ENCODE results near the gene SLC40A1.
"Not testable (repeated sequence)": the region's sequence is repeated elsewhere in the genome, so short reads cannot be mapped to it uniquely, and the experiment has no call there.

SLC40A1 gene, protein sequence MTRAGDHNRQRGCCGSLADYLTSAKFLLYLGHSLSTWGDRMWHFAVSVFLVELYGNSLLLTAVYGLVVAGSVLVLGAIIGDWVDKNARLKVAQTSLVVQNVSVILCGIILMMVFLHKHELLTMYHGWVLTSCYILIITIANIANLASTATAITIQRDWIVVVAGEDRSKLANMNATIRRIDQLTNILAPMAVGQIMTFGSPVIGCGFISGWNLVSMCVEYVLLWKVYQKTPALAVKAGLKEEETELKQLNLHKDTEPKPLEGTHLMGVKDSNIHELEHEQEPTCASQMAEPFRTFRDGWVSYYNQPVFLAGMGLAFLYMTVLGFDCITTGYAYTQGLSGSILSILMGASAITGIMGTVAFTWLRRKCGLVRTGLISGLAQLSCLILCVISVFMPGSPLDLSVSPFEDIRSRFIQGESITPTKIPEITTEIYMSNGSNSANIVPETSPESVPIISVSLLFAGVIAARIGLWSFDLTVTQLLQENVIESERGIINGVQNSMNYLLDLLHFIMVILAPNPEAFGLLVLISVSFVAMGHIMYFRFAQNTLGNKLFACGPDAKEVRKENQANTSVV

DNA sequence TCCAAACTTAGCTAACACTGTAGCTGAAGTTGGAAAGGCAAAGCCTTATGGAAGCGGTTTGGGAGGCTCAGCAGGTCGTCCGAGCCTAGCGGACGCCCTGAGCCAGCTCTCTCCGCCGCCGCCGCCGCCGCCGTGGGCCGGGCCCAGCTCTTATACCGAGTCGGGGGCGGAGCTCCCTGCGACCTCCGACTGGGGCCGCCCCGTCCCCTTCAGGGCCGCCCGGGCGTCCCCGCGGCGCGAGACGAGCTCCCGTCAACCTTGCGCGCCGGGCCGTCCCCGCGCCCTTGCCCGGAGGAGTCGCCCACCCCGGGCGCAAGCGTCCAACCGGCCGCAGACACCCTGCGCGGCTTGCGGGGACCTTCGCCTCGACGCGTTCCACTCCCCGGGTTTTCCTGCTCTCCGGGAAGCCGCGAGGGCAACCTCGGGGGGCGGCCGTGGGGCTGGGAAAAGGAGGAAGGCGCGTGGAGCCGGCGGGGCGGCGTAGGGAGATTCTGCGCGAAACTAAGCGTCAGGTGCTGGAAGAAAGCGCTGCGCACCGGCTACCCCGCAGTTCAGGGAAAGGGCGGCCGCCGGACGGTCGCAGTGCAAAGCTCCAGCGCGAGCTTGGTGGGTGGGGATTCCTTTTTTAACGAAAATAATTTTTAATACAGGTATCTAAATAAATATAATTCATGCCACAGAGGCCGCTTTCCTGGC lies at the start of gene SLC40A1:
SLC40A1 (minus strand) TSS at position 129 of the 696 bp plus-strand sequence. CDS start 326 bp downstream, outside the sequence.
- no peak for DNase-seq

DNA sequence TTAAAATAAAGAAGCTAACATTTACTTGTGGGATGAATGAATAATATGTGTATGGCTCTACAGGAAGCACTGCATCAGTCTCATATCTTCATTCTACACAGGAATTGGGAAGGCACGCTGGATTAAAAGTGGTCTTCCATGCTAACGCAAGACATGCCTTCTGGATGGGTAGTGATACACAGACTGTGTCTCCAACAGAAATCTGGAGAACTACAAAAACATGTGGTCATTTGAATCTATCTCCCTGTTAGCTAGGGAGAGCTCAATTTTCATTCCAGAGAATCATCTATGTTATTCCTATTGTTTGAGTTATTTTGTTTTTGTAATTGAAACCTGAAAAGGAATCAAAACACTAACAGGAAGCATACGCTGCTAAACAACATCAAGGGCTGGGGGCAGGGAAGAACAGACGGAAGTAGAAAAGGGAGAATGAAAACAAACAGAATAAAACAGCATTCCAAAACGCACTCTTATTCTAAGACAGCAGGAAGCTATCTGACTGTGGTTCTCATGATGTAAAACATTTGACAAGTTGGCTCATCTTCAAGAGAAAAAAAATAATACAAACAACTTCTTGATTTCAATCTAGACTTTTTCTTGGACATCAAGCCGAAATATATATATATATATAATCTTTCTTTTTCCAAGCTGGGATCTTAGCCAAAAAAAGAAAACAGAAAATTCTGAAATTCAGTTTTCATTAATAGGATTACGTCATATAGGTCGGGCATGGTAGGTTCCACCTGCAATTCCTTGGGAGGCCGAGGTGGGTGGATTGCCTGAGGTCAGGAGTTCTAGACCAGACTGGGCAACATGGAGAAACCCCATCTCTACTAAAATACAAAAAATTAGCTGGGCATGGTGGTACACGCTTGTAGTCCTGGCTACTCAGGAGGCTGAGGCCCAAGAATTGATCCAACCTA lies 49.2 kb upstream of the SLC40A1 start:
- no peak for DNase-seq

DNA sequence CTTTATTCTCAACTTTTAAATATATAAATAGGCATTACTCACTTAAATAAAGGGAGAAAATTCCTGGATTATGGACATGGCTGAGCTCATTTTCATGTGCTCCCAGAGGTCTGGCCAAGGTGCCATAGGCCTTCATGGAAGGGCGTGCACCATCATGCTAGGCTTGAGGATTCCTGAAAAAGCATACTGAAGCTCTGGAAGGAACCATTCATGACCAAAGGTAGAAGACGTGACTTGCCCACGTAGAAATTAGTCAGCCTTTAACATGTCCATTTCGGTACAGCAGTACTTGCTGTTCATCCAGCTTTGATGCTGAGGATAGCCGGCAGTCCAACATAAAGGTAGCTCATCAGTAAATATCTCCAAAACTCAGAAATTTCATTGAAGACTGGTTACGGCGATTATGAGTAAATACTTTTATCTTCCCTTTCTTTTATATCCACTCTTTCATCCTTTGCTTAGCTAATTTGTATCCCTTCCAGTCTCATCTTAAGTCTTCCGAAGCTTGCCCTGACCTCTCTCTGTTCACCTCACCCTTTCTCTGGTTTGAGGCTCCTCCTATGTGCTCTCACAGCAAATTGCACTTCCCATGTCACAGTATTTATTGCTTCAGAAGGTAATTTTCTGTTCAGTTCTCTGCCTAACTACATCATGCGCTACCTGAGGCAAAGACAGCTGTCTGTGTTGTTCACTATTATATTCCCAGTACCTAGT lies 48.4 kb upstream of the SLC40A1 start:
- DNase-seq = no peak

DNA sequence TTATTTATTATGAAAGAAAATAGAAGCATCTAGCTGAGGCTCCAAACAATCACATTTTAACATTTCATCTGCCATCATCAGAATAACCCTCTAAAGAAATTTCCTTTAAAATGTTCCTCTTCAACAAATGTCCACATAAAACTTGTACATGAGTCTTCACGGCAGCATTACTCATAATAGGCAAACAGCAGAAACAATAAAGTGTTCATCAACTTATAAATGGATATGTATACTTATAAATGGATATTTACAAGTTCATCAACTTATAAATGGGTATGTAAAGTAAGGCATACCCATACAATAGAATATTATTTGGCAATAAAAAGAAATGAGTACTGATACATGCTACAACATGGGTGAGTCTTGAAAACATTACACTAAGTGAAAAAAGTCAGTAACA lies 47.2 kb upstream of the SLC40A1 start:
- DNase-seq = no peak

DNA sequence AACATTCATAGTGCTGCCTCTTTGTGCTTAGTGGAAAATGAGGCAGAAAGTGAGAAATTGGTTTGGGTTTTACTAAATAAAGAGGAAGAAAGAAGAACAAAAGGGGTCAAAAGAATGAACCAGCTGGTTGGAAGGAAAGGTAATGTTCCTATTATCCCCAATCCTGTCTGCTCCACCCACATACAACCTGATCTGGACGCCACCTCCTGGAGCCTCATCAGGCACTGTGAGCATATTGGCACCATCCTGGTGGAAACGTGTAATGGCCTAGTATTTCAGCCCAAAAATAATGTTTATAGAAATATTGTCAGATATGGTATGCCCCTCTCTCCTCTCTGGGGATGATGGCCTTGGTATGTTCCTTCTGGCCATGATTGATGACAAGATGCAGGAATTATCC lies 45.0 kb upstream of the SLC40A1 start:
- no peak for DNase-seq

DNA sequence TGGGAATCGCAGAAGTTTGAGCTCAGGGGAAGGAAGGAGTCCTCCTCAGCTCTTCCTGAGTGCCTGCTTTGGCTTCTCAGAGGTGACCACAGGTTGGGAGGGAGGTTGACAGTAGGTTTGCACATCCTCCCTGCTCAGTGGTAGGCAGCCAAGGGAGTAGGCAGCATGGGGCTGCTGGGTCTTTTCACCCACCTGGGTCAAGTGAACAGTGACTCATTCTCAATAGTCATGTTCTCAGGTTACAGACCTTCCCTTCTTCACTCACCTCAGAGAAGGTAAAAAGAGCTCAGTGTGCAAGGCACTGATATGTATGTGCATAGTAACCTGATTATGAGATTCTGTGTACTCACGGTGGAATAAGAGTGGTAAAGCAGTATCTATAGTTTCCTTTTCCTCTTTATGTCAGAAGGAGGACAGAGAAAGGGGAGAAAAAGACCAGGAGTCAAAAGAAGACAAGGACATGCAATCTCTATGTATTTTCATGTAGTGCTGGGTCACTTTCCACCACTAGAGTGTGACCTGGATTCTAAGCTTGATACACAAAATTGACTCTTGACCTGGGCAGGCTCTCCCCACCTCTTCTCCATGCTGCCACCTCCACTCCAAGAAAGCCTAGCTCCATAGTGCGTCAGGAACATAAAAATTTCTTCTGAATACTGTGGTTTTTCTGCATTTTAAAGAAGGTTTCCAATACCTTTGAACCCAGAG lies 44.2 kb upstream of the SLC40A1 start:
- no peak for DNase-seq

DNA sequence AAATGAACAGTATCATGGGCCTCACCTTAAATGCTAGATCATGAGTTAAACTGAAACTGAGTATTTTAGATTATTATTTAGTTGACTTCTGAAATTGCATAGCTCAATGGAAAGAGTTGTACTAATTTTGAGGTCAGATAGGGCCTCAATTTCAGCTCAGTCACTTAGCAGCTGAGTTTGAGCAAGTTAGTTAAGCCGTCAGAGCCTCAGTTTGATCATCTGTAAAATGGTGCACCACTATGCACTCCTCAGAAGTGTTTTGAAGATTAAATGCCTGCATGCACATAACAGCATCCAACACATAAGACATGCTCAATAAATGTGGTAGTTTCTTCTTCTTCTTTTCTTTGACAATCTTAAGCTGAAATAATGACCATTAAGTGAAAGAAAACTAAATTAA lies 42.5 kb upstream of the SLC40A1 start:
- DNase-seq = no peak

DNA sequence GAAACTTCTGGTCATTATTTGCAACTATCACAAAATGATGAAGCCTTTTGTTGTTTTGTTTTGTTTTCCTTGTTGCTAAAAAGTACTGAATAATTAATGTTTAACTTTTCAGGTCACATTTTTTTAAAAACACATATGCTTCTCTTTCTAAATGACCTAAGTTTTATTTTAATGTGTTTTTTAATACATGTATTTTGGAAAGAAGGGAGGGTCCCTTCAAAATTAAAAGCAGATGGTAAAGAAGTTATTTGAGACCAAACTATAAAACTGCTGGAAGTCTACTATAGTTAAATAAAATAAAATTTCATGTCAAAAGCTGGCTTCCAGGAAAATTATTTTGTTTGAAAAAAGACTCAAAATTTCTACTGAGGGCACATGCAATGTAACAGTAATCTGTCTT lies 41.2 kb upstream of the SLC40A1 start:
- no peak for DNase-seq

DNA sequence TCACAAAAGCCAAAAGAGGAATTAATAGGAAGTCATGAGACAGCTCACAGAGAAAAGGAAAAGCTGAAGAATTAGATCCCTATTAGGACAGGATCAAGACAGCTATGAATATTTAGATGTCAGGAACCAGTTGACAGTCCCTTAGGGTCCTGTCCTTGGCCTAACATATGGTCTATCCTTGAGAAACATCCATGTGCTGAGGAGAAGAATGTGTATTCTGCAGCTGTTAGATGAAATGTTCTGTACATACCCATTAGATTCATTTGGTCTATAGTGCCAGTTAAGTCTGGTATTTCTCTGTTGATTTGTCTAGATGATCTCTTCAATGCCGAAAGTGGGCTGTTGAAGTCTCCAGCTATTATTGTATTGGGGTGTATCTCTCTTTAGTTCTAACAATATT lies 37.6 kb upstream of the SLC40A1 start:
- no peak for DNase-seq

DNA sequence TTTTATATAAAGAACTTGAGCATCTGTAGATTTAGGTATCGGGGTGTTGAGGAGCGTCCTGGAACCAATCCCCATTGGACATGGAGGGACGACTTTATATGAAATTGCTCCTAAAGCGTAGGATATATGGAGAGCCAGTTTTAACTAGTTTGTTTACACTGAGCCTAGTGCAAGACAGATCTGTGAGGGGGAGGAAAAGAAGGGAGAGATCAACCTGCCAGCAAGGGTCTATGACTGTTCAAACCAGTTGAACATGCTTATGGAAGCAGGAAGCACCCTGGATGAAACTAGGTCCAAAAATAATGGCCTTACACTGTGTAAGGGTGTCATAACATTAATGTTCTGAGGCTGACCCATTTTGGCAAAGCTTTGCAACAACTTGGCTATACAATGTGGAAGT lies 34.0 kb upstream of the SLC40A1 start:
- DNase-seq = no peak

DNA sequence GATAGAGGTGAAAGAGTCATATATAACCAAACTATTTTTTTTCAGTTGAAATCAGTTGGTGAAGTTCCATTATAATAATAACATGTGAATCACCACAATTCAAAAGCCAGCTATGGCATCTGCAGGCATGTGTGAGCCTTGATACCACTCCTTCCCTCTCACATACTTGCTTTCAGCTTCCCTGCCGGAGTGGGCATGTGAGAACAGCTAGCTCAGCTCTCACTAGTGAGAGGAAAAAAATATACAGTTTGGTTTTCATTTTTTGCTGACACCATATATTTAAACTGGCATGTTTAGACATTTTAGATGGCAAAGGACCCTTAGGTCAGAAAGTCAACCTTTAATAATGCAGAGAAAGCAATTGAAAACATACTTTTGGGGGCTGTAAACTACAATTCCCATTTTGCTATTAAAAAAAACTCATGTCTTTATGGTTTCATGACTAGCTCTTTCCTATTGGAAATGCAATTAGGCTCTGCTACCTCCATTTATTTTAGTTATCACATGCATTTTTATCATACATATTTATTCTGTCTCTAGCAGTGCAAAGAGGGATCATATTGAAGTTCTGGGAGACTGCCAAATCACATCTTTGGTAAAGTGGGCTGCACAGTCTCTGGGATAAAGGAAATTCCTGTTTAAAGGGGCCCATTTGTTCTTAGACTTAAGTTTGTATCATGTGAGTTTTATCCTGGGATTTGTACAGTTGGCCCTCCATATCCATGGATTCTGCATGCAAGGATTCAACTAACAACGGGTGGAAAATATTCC lies 33.2 kb upstream of the SLC40A1 start:
- no peak for DNase-seq

DNA sequence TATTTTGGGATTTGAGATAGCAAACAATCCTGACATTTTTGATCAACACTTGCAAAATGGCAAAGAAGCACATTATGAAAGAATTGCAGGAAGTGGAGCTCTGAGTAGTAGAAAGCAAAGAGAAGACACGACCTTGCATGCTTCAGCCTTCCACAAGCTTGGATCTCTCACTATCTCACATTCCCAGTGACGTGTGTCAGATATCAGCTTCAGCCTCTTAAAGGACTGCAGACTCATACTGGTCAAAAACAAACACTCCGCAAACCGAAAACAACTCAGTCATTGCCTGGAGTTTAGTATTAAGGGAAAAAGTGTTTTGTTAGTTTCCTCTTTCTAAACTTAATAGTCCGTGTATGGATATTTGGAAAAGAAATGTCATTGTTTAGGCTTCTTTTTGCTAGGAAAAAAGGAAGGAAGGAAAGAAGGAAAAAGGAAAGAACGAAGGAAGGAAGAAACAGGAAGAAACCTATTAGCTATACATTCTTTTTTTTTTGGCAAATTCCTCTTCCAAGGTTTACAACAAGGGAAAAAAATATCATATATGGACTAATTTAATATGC lies 32.6 kb upstream of the SLC40A1 start:
- DNase-seq = no peak

DNA sequence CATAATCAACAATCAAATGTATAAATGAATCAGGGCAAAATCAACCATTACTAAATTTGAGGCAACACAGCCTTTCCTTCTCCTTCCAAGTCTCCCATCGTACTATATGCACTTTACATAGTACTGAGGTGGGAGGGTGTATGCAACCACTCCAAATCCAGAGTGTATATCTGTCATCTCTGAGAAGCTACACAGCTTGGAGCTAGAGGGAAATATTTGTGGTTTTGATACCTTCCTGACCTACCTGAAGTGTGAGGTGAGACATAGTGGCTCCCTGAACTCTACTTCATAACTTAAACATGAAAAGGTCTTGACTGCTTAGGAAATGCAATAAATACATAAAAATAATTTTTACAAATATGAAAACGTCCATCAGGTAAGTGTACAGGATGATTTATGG lies 30.1 kb upstream of the SLC40A1 start:
- no peak for DNase-seq

DNA sequence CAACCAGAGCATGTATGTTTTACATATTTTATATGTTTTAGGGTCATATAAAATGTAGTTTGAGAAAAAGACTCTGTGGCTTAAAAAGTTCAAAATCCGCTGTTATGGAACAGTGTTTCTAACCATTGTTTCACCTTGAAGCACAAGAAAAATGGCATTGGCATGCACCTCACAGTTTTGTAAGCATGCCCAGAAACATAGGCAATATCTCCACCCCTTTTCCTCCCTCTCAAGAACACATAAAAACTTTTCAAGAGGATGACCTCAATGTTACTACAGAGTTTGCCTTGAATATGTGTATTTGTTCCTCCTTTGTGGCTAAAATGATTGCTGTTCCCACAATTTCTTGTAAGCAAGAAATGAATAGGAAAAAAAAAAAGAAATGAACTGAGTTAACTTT lies 29.3 kb upstream of the SLC40A1 start:
- DNase-seq = no peak

DNA sequence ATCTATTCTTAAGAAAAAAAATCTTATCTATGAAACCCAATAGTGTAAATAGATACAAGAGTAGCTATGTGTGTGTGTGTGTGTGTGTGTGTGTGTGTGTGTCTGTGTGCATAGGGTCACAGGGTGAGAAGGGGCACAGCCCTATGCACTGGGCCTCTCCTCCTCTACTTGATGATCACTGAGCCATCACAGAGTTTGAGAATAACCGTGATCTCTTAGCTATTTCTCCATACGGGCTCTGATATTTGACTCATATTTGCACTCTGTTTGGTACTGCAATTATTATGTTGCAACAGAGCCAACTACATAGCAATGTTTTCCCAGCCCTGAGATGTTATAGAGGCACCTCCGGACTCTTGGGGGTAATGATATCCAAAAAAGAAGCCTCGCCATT lies 28.8 kb upstream of the SLC40A1 start:
- DNase-seq = no peak

DNA sequence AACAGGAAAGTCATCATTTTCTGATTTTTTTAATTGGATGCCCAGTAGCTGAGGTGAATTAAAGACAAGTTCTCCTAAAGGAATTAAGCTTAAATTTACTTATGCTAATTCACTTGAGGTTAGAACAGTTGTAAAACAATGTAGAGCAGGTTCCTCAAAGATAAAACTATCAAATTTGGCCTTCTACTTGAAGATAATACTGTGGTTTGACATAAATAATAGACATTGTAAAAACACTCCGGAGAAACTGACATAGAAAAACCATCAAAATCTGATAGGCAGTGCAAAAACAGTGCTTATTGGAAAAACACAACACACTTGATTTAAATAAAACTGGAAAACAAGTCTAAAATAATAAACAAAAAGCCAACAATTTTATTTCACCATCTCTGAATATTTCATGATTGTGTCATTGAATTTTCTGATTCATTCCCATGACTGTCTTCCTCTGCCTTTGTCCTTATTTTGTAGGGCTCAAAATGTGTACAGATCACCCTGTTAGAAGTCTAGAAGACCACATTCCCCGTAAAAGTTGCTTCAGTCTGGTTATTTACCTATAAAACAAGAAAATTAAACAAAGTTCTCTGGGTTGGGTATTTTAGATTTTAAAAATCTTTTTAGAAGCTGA lies 28.3 kb upstream of the SLC40A1 start:
- no peak for DNase-seq

DNA sequence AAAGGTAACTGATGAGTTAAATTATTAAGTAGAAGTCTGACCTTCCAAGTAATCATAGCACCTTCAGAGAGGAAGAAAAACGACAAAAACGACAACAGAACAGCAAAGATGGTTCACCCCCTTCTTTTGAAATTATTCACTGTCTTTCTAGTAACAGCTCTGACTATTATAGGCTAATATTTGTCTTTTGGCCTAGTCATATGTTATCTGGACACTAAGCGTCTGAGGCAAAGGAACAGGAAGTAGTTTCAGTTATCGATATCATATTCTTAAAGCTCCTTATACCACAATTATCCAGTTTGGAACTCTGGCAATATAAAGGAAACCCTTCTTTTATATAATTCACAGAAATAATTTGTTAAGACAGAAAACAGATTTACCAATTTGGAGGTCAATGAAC lies 27.6 kb upstream of the SLC40A1 start:
- no peak for DNase-seq

DNA sequence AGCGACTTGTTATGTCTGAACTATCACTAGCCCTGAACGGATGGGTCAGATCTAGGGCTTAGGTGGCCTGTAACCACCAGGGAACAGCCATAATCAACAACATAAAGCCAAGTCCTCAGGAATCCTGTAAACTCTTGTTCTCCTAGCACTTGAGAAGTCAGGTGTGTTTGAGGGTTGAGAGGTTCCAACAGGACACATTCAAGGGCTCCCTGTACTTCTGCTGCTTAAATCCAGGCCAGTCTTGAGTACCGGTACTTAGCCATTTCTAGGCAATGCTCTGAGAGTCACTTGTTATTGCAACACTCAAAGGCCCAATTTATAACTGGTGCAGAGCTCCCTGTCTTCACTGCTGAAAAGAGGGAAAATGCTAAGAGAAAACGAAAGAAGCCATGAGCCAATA lies 21.6 kb upstream of the SLC40A1 start:
- DNase-seq = no peak

DNA sequence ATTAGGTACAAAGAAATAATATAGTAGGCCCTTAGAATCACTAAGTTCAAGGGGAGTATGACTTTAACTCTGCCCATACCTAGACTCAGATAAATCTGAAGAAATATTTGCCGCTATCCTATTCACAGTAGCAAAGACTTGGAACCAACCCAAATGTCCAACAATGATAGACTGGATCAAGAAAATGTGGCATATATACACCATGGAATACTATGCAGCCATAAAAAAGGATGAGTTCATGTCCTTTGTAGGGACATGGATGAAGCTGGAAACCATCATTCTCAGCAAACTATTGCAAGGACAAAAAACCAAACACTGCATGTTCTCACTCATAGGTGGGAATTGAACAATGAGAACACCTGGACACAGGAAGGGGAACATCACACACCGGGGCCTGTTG lies 21.1 kb upstream of the SLC40A1 start:
- not testable (repeated sequence) for DNase-seq

DNA sequence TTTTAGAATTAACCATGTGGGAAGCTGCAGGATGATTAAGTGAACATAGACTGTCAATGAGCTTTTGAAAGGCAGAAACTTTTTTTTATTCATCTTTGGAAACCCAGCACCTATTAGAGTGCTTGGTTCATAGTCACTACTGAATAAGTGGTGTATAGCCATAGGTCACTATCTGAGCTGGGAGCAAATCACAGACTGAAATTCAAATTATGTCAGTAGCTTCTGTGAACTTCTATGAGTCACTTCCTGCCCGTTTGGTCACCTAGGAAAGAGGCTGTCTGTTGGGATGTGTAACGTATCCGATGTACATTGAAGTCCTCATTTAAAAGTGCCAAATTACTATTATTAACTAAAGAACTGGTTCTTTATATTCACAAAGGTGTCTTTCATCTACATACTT lies 20.5 kb upstream of the SLC40A1 start:
- peak; percentile 27 for DNase-seq
